NCI-H2196 (cell line): ENCODE results near the gene DRC1.
"Not testable (repeated sequence)": the region's sequence is repeated elsewhere in the genome, so short reads cannot be mapped to it uniquely, and the experiment has no call there.

Experiments used
- DNase-seq: peaks from one replicate; lab custom pipeline; 2025; ENCODE audit not compliant: unreplicated experiment; lab: John Stamatoyannopoulos, UW

Gene DRC1

DNA sequence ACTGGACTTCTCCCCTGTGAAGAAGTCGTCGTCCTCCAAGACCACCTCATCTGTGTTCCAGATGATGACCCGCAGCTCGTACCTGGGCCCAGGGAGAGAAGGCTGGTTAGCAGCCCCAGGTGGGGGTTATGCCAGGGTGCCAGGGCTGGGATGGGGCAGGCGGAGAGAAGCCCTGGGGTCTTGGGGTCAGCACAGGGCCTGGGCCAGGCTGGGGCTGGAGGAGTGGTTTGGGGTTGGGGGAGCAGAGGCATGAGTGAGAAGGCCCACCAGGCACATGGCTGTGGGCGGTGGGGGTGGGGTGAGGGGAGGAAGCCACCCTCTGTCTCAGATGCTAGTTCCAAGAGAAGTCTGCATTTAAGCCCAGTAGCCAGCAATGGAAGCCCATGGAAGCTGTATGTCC is 60.4 kb downstream of the DRC1 start:
- DNase-seq: no peak

DNA sequence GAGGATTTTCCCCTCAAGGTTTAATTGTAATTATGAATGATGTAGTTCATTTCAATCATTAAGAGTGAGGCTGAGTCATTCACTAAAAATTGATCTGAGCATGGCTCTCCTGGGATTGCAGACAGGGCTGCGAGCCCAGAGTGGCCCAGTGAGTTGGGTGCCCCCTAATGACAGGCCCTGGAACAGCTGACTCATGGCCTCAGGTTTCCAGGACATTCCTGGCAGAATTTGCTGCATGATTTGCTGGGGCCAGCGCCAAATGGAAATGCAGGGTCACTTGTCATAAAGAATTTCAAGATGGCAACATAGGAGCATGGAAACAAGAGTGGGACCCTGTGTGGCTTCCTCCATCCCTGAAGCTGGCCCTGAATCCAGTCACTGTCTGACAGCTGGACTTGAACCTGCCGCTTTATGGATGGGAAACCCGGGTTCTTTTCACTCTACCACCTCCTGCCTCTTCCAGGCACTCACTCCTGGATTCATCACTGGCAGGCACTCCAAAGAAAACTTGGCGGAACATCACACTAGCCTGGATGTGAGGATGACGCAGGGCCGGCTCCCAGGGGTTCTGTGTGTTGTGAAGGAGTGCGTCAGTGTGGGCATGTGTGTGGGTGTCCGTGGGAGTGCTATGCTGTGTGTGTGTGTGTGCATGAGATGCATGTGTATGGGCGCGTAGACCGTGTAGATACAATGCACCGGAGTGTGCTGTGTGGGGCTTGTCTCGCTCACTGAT is 61.0 kb downstream of the DRC1 start:
- DNase-seq: peak; percentile 72

DNA sequence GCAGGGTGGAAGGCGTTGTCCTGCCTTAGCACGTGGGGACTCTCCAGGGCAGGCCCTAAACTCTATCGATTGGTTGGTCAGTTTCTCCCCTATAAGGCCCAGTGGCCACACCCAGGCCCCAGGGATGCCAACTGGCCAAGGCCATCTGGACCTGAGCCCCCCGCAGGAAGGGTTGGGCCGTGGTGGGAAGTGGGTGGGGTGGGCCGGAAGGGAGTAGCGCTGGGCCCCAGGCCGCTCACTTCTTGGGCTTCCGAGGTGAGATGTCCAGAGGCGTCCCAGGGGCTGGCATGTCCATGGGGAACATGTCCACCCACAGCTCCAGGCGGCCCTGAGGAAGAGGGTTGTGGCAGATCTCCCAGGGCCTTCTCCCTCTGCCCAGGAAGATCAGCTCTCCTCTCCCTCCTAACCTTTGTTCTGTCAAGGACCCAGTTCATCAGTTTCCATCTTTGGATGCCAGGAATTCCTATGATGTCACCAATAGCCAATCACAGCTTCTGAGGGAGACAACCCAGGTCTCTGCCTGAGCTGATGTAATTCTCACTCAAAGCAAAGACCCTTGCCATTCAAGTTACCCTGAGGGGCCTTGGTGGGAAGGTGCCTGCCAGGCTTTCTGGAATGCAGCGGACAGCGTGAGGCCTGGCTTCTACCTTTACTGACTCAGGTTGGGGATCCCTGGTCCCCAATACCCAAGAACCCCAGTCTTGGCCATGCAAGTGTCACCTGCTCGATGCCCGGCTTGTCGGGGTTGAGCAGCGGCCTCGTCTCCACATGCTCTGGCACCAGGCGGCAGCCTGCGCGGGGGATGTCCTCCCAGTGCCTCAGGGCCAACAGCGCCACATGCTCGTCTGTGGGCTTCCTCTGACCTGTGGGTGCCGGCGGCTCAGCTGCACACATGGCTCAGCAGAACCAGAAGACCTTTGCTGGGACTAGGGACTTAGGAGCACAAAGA is 61.8 kb downstream of the DRC1 start:
- no peak for DNase-seq

DNA sequence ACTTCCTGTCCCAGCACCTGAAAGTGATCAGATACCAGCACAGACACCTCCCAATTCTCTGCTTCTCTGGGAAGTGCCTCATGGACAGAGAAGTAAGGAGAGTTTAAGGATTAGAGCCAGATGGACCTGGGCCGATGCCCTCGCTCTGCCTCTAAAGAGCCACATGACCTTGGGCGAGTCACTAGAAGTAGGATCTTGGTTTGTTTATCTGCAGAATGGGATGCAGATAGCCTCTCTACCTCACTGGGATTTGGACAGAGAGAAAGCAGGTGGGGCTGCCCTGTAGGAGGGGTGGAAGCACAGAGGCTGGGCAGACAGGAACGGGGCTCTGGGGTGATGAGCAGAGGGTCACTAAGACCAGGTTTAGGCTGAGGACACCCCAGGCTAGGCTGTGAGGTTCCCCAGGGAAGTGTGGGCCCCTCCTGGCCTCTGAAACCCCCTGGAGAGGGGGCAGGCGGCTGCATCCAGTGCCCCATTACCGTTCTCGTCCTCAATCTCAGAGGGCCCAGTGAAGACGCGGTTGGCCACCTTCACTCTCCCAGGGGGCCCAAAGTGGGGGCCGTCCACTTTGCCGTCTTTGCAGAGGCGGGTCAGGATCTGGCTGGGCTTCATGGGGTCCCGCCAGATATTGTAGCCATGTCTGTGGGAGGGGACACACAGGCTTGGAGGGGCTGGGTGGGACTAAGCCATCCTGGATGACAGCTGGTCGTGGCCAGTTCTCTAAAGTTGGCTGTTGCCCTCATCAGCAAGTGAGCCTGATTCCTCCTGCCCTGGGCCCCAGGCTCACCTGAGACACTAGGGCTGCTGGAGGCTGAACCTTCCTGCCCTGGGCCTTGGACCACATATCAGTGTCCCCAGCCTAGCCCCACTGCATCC is 62.9 kb downstream of the DRC1 start:
- no peak for DNase-seq

DNA sequence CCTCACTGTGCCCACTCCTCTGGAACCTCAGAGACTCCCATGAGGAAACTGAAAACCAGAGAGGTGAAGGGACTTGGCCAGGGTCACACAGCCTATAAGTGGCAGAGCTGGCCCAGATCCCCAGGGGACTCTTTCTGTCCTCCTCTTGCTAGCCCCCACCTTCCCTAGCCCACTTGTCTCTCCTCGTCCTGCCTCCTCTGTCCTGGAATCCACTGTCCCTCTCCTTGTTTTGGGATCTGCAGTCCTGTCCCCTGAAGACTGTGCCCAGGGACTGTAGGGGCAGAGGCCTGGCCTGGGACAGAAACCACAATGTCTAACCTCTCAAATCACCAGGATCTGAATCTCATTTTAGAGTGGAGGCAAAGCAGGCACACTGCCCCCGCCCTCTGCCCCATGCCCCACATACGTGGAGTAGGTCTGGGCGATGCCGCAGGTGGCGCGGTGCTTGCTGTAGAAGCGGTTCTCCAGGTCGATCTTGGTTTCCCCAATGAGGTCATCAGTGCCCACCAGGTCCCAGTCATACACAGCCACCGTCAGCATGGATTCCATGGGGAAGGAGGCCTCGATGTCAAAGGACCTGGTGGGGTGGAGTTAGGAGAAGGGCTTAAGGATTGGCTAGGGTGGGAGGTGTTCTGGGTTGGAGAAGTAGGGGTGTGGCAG is 63.7 kb downstream of the DRC1 start:
- no peak for DNase-seq

DNA sequence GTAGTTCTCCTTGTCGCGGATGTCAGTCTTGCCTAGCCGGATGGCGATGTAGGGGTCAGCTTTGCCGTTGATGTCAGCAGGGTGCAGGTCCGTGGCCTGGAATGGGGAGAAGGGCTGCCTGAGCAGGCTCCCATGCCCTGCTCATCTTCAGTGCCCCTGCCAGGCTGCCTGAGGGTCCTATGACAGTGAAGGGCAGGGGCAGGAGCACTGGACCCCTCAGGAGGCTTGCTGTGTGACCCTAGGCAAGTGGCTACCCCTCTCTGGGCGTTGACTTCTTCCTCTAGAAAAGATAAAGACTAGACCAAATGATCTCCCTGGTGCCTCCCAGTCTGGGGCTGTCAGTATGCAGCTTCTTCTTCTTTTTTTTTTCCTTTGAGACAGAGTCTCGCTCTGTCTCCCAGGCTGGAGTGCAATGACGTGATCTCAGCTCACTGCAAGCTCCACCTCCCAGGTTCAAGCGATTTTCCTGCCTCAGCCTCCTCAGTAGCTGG is 64.3 kb downstream of the DRC1 start:
- DNase-seq: no peak

DNA sequence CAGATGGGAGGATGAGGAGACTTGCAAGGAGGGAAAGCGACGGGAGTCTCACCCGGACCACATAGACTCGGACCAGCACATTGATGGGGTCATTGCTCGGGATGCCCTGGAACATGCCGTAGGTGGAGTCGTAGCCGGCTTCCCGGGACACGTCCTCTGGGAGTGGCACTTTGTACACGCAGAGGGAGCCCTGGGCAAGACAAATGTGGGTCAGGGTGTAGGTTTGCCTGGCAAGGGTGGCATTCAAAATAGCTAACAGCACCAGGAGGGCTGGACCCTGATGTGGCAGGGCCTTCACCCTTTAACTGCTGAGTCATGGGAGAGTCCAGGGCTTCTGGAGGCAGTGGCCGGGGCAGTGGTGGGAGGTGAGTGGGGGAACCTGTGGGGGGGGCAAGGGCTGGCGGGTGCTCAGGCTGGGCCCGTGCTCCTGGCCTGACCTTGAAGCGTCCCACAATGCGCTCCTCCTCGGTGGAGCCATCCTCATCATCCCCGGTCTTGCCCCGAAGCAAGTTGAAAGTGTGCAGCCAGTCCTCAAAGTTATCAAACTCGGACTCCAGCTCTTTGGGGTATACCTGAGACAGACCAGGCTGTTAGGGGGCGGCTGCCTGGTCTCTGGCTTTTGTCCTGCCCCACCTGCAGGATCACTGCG is 65.1 kb downstream of the DRC1 start:
- DNase-seq: no peak

DNA sequence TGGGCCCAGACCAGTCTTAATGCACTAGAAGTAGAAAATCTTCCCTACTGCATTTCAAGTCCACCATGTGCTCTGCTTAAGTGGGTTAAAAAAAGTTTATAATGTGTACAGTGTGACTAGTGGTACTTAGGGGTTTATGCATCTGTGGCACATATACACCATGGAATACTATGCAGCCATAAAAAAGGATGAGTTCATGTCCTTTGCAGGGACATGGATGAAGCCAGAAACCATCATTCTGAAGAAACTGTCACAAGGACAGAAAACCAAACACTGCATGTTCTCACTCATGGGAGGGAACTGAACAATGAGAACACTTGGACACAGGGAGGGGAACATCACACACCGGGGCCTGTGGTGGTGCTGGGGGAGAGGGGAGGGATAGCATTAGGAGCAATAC is 66.8 kb downstream of the DRC1 start:
- not testable (repeated sequence) for DNase-seq

DNA sequence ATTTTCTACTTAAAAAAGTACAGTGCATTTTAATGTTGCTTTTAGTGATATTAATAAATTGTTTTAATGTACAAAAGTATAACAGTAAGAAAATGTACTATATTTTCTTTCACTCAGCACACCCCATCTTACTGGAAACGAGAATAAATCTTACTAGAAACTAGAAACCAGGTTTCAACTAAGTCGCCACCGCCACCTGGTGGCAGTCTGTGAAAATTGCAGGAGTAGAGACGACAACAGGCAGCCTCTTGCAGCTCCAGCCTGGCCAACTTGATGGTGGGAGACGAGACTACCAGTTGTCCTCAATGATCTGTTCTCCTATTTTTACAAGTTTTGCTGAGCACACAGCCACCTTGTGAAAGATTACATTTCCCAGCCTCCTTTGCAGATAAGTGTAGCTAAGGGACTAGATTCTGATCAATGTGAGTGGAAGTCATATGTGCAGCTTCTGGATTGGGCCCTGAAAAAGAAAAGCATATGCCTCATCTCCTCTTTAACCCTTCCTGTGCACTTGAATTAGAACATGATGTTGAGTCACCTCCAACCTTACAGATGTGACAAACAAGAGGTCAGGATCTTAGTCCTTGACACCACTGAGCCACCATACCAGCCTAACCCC is 67.5 kb downstream of the DRC1 start:
- DNase-seq: peak; percentile 29

DNA sequence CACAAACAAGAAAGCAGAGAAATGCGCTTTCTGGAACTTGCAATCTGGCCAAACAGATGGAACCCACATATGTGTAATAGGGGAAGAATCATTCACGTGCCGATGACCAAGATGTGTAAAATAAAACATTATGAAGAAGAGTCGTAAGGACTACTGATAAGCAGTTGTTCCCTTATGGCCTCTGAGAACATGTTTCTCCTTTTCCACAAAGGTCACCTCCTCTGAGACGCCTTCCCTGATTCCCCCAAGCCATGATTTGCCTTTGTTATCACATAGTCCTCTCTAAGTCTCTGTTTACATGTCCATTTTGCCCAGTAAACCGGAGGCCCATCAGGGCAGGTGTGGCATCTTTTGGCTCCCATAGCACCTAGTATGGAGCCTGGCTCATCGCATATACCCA is 68.2 kb downstream of the DRC1 start:
- DNase-seq: no peak

DNA sequence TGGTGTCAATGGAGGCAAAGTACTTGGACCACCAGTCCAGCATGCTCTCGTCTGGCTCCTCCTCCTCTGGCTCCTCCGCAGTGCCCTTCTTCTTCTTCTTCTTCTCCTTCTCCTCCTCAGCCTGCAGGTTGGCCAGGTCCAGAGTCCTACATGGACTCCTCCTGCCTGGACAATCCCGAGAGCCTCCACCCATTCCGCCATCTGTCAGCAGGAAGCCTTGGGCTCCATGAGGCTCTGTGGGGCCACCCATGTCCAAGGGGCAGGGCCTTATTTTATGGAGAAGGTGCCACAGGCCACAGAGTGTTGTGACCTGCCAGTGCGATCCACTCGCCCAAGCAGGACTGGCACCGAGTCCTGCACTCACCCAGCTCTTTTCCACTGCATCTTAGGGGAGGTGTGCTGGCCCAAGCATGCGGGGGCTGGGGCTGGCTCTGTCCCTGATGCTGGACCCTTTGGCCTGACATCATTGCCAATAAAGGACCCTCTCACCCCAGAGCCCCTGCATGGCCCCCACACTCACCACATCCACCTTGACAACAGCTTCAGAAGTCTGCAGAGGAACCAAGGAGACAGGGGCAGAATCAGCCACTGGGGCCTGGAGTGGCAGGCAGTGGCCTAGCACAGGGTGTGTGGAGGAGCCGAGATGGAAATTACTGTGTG is 69.0 kb downstream of the DRC1 start:
- no peak for DNase-seq

DNA sequence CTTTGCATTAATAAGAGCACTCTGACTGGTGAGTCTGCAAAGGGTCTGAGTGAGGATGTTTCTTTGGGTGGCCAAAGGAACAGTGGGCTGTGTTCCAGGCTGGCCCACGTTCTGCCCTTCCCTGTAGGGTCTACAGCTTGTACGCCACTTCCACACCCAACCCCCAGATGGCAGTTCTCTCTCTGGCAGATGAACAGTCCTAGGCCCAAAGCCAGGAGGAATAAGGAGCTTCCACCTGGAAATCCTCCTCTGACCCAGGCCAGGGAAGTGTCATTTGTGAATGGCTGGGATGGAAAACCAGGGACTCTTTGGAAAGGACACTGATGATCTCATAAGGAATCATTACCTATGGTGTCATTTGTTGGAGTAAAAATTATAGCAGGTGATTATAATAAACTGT is 69.6 kb downstream of the DRC1 start:
- no peak for DNase-seq

DNA sequence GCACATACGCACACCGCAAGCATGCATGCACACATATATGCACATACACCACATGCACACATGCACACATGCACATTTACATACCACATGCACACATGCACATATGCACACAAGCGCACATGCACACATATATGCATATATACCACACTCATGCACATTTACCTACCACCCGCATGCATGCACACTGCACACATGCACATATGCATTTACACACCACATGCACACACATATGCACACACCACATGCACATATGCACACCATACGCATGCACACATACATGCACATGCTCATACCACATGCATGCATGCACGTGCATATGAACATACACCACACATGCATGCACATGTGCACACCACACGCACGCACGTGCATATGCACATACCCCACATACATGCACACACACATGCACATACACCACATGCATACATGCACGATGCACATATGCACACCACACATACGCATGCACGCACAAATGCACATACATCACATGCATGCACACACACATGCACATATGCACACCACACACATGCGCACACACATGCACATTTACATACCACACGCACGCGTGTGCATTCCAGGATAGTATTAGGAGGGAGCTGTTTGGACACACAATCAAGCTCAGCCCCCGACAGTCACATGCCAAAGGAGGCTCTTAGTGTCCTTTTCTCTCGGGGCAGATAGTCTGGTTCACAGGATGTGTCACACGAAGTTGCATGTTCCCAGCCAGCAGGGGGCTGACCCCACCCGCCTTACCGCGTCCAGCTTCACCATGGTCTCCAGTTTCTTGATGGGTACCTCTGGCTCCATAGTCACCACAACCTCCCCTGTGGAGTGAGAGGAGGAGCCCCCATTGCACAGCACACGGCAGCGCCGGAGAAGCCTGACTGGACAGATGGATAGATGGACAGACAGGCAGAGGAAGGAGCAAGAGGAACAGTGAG is 70.3 kb downstream of the DRC1 start:
- DNase-seq: no peak

DNA sequence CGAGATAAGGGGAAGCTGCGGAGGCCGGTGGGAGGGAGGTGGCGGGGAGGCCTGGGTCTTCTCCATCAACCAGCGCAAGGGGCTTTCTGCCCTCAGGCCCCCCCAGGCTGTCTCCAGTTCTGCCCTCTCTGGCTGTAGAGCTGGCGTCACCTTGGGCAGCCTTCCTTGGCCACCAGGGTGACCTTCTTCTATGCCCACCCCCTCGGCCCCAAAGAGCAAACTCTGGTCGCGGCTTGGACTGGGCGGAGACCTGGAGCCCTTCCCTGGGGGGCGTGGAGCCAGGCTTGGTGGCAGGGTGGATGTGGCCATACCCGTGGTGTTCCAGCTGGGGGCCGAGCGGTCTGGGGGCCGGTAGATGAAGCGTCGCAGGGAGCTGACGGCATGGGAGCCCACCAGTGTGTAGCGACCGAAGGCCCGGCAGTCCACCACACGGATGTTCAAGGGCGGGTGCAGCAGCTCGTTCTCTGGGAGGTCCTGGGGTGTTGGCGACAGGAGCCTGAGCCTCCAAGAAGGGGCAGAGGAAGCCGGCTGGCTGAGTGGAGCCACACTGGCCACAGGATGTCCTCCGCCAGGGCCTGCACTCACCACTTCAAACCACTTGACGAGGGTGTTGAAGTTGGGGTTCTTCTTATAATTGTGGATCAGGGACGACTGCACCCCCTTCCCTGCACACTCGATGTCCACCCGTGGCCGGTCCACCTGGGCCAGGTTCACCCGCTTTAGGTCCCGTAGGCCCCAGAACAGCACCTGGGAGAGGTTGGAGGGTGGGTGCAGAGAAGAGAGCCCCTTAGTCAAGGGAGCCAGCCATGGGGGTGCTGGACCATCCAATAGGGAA is 71.3 kb downstream of the DRC1 start:
- DNase-seq: no peak

DNA sequence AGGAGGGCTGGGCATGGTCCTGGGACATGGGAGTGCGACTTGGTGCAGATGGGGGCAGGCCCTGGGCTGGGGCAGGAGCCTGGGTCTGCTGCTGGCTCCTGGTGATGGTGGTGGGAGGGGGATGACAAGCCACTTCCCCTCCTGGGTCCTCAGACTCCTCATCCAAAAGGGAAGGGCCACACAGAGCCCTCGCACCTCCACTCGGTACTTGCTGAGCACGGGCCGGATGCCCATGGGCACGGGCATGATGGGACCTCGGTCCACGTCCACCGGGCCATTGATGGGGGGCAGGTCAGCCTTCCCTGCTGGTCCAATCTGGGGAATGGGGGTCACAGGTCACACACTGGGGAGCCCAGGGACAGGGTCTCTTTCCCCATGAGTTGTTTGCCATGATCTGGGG is 72.1 kb downstream of the DRC1 start:
- DNase-seq: no peak

DNA sequence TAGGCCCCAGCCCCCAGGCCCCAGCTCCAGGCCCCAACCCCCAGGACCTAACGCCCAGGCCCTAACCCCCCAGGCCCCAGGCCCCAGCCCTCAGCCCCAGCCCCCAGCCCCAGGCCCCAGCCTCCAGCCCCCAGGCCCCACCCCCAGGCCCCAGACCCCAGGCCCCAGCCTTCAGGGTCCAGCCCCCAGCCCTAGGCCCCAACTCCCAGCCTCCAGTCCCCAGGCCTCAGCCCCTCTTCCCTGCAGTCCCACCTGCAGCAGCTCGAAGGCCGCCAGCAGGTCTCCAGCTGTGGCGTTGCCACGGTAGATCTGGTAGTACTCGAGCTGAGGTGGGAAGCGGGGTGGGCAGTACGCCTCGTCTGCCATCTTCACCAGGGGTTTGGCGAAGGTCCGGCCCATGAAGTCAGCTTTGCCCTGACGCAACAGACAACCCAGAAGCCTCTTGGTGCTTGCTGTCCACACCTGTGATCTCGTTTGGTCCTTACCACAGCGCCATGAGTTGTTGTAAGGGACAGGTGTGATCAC is 72.6 kb downstream of the DRC1 start:
- DNase-seq: no peak

DNA sequence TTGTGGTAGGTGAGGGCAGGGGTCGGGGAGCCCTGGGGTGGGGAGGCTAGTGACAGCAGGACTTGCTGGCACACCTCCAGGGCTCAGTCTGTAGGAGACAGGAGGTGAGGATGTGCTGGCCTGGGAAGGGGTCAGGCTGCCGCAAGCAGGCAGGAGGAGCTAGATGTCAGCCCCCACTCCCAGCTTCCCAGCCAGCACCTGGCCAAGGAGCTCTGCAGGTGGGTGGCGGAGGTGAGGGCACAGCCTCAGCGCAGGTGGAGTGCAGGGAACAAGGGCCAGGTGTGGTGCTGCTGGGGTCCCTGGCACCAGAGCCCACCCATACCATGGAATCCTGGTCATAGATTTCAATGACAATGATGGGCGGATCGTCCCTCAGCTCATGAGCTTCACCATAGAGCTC is 73.3 kb downstream of the DRC1 start:
- DNase-seq: no peak
